ENCODE results near the gene SOX14. TPM values are rescaled to one million over a fixed set of nuclear protein-coding genes. Genes with fewer than 3 reads are reported as not detected.

SOX14 gene
- under 1 TPM in 1 of 4 donors, not detected in 3; 0.14 TPM for total RNA-seq

- H3K27me3 ChIP-seq, result peaks cover 0 to 55% of the 10 kb centered on the region in 2 donors
- H3K4me3 ChIP-seq, result no peak within 1 kb of the TSS
Observed at GRCh38 chr3:137764001-137764433, at the start of gene SOX14. SOX14 (plus strand) TSS chr3:137764315; CDS start chr3:137764785, 470 bp downstream.

GRCh38 chr3:137714551-137714950 is 49.6 kb upstream of the SOX14 start:
- intact Hi-C loops (cut with DNase I; ENCODE audit: low total_unique reads), result no loop called here
- no peak overlapping the region for H3K27ac ChIP-seq
- H3K27me3 ChIP-seq, result no peaks in the 10 kb centered on the region
- no peaks in the 10 kb centered on the region for H3K36me3 ChIP-seq
- no peaks in the 10 kb centered on the region for H3K9me3 ChIP-seq
- H3K4me3 ChIP-seq, result no peak overlapping the region
- TF ChIP-seq, protein P1, sequence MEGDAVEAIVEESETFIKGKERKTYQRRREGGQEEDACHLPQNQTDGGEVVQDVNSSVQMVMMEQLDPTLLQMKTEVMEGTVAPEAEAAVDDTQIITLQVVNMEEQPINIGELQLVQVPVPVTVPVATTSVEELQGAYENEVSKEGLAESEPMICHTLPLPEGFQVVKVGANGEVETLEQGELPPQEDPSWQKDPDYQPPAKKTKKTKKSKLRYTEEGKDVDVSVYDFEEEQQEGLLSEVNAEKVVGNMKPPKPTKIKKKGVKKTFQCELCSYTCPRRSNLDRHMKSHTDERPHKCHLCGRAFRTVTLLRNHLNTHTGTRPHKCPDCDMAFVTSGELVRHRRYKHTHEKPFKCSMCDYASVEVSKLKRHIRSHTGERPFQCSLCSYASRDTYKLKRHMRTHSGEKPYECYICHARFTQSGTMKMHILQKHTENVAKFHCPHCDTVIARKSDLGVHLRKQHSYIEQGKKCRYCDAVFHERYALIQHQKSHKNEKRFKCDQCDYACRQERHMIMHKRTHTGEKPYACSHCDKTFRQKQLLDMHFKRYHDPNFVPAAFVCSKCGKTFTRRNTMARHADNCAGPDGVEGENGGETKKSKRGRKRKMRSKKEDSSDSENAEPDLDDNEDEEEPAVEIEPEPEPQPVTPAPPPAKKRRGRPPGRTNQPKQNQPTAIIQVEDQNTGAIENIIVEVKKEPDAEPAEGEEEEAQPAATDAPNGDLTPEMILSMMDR (IDR thresholded peaks at IDR 0.05), result no peak
- TF ChIP-seq POLR2A (IDR thresholded peaks at IDR 0.05), result no peak
- no peaks in the 10 kb centered on the region for H3K4me1 ChIP-seq
- no peak for DNase-seq

More at GRCh38 chr3:137764001-137764433, at the start of gene SOX14:
- Histone ChIP-seq H3K4me1 (peaks cover 0 to 8% of the 10 kb centered on the region in 2 donors), H3K27ac (no peak within 1 kb of the TSS), H3K9me3 (no peaks in the 10 kb centered on the region), H3K36me3 (no peaks in the 10 kb centered on the region)
- no peak for TF ChIP-seq POLR2A (IDR thresholded peaks at IDR 0.05)
- TF ChIP-seq, protein P1 (IDR thresholded peaks at IDR 0.05), result no peak
- intact Hi-C loops (cut with DNase I; ENCODE audit: low total_unique reads), result no loop called here
- no peak for DNase-seq

DNA sequence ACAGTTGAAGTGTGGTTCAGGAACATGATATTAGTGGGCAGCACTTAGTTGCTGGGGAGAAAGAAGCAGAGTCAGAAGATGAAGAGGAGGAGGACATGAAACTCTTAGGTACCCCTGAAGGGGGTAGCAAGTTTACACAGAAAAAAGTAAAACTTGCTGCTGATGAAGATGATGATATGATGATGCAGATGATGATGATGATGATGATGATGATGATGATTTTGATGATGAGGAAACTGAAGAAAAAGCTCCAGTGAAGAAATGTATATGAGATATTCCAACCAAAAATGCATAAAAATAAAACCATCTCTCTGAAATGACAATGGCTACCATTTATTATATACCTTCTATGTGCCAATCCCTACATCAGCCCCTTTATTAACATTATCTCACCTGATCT is 39.9 kb upstream of the SOX14 start:
- H3K36me3 ChIP-seq, result no peaks in the 10 kb centered on the region
- DNase-seq, result no peak
- no peak for TF ChIP-seq POLR2A (IDR thresholded peaks at IDR 0.05)
- TF ChIP-seq, protein P1 (IDR thresholded peaks at IDR 0.05), result no peak
- intact Hi-C loops (cut with DNase I; ENCODE audit: low total_unique reads), result no loop called here
- H3K4me3 ChIP-seq, result no peak overlapping the region
- H3K27ac ChIP-seq, result no peak overlapping the region
- no peaks in the 10 kb centered on the region for H3K9me3 ChIP-seq
- H3K27me3 ChIP-seq, result no peaks in the 10 kb centered on the region
- H3K4me1 ChIP-seq, result no peaks in the 10 kb centered on the region

DNA sequence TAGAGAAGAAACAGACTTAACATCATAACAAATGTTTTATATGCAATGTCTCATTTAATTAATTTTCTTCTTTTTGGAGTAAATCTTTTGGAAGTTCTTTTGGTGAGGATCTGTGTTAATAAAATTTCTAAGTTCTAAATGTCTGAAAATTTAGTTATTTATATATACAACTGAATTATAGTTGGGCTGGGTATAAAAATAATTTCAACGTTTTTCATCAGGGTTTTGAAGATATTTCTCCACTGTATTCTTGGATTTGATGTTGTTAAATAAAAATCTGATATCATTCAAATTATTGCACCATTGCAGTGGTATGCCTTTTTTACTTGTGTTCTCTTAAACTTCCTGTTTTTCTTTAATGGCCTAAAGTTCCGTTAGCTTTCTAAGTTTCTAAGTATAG is 26.9 kb upstream of the SOX14 start:
- intact Hi-C loops (cut with DNase I; ENCODE audit: low total_unique reads), result no loop called here
- no peaks in the 10 kb centered on the region for H3K27me3 ChIP-seq
- no peak for DNase-seq
- TF ChIP-seq, protein P1 (IDR thresholded peaks at IDR 0.05), result no peak
- TF ChIP-seq POLR2A (IDR thresholded peaks at IDR 0.05), result no peak
- H3K4me1 ChIP-seq, result no peaks in the 10 kb centered on the region
- H3K9me3 ChIP-seq, result no peaks in the 10 kb centered on the region
- no peak overlapping the region for H3K27ac ChIP-seq
- H3K36me3 ChIP-seq, result no peaks in the 10 kb centered on the region
- H3K4me3 ChIP-seq, result no peak overlapping the region

DNA sequence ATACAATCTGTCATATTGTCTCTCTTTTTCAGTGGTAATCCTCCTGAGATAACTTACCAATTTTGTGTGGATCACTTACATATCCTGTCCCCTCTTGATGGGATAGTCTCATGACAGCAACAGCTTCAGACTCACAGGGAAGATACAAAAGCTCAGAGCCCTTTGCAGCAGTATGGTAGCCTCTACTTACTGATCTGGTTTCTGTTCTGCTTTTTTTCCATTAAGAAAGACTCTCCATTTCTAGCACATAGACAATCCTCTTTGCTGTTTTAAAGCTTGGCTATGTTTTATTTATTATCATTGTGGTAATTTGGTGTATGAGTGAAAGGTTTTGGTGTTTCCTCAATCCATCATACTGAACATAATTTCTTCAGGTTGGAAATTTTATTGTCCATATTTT is 25.4 kb upstream of the SOX14 start:
- Histone ChIP-seq H3K9me3 (no peaks in the 10 kb centered on the region), H3K27ac (no peak overlapping the region)
- TF ChIP-seq, protein P1 (IDR thresholded peaks at IDR 0.05), result no peak
- no peak for TF ChIP-seq POLR2A (IDR thresholded peaks at IDR 0.05)

More for the DNA sequence above, 25.4 kb upstream of the SOX14 start:
- Histone ChIP-seq H3K36me3 (no peaks in the 10 kb centered on the region), H3K4me1 (no peaks in the 10 kb centered on the region), H3K4me3 (no peak overlapping the region), H3K27me3 (no peaks in the 10 kb centered on the region)
- DNase-seq, result no peak
- intact Hi-C loops (cut with DNase I; ENCODE audit: low total_unique reads), result no loop called here
